Spleen (tissue), 11 donors: Measurements from ENCODE around the gene GUCA2B. TPM values are rescaled to one million over a fixed set of nuclear protein-coding genes. Genes with fewer than 3 reads are reported as not detected.

ENCODE experiments used
- DNase-seq: peaks from one replicate; pipeline ENCODE4 v3.0.0-alpha.2; 2020
- H3K27ac ChIP-seq, 8 donors: fragments of 200-600 bp; sonication (generic) in 7 of 8; 1 replicate in 4 of 8; 2 replicates in 4 of 8; pipeline versions ENCODE4 v1.5.0 to v1.8.0; 2016 to 2021; ENCODE audit warnings: inconsistent platforms in 4 of 8, mild to moderate bottlenecking in 4 of 8, moderate library complexity in 1 of 8
- H3K27me3 ChIP-seq, 7 donors: fragments of 200-600 bp; sonication (generic) in 6 of 7; replicated peaks in 1 of 7; 1 replicate in 4 of 7; 2 replicates in 3 of 7; pipeline versions ENCODE4 v1.5.0 to v1.8.0; 2016 to 2021; ENCODE audit warnings: inconsistent platforms in 3 of 7, mild to moderate bottlenecking in 1 of 7
- H3K36me3 ChIP-seq, 6 donors: fragments of 200-600 bp; sonication (generic) in 5 of 6; 1 replicate in 4 of 6; 2 replicates in 2 of 6; pipeline versions ENCODE4 v1.5.0 to v1.8.0; 2016 to 2021; ENCODE audit warnings: inconsistent platforms in 2 of 6
- H3K4me1 ChIP-seq, 6 donors: fragments of 200-600 bp; sonication (generic) in 5 of 6; 1 replicate in 3 of 6; 2 replicates in 3 of 6; pipeline versions ENCODE4 v1.5.0 to v1.8.0; 2016 to 2021; ENCODE audit warnings: inconsistent platforms in 3 of 6
- H3K4me3 ChIP-seq, 8 donors: fragments of 200-600 bp; sonication (generic) in 7 of 8; 1 replicate in 4 of 8; 2 replicates in 4 of 8; pipeline versions ENCODE4 v1.5.0 to v1.8.0; 2016 to 2021; ENCODE audit warnings: inconsistent platforms in 4 of 8, mild to moderate bottlenecking in 4 of 8, moderate library complexity in 2 of 8
- H3K9me3 ChIP-seq, 8 donors: fragments of 200-600 bp; sonication (generic) in 7 of 8; 1 replicate in 4 of 8; 2 replicates in 4 of 8; pipeline versions ENCODE4 v1.5.0 to v1.8.0; 2016 to 2021; ENCODE audit warnings: inconsistent platforms in 4 of 8
- POLR2A ChIP-seq, 3 donors: fragments of 450-650 bp; IDR thresholded peaks; one replicate each; pipeline ENCODE4 v1.5.1; 2017; ENCODE audit warnings: antibody characterized with exemption in 3 of 3, mild to moderate bottlenecking in 1 of 3
- POLR2AphosphoS5 ChIP-seq, 3 donors: sonication (generic); formaldehyde crosslinking; IDR thresholded peaks; one replicate each; pipeline ENCODE4 v1.5.1; 2017; ENCODE audit warnings: antibody characterized with exemption in 3 of 3
- WGBS, 5 donors: extraction: QIAGEN DNeasy Blood & Tissue Kit in 3 of 5; methylation state at CpG; one replicate each; pipeline versions ENCODE4 v1.1.5 to v1.1.7; 2013 to 2018; 5-methylcytosine and 5-hydroxymethylcytosine counted together
- intact Hi-C: fragments of 100-400 bp; cut with DNase I; formaldehyde crosslinking; loops from one replicate; pipeline ENCODE4 v1.15.0; 2023; ENCODE audit warnings: low total_unique reads
- polyA plus RNA-seq, 3 donors: library from polyadenylated mRNA; stranded (reverse); fragments of 200-250 nt; gene quantifications; one replicate each; pipeline ENCODE4 v1.2.1, GENCODE V29; 2013
- total RNA-seq, 7 donors: library from RNA; depleted of rRNA in 3 of 7; stranded (reverse); fragments of >200 nt in 3 of 7; fragmentation: NEBNext Ultra II Directional in 4 of 7; extraction: Animal tissue kit (Norgen Biotek cat#: 25700) in 4 of 7; gene quantifications; one replicate each; pipeline versions ENCODE4 v1.1.0 to v1.2.1, GENCODE V29; 2016 to 2021
- TF ChIP-seq, protein P1 (sequence below), 11 experiments: fragments of 200-600 bp in 7 of 11; fragments of 450-650 bp in 4 of 11; sonication (generic) in 4 of 11; IDR thresholded peaks in 8 of 11; conservative IDR thresholded peaks in 3 of 11; 1 replicate in 7 of 11; 2 replicates in 4 of 11; pipeline versions ENCODE4 v1.4.0 to v1.8.0; 2016 to 2021; ENCODE audit warnings: antibody characterized with exemption in 11 of 11, inconsistent platforms in 4 of 11, mild to moderate bottlenecking in 1 of 11
- donor health status: healthy with polysubstance abuse.
- donor health status: DM: no; HTN: no; CAD: no; lungs with moderate emphysema.
- donor health status: DM: no; HTN: no; CAD: no.
- donor health status: Bipolar disorder and iron deficiency.
- donor health status: healthy.
- donor health status: DM: no; HTN: no; CAD: no.
- donor health status: DM: yes; HTN: yes; CAD: no.

The GUCA2B gene
- total and polyA plus RNA-seq, 10 donors, result not detected

DNA sequence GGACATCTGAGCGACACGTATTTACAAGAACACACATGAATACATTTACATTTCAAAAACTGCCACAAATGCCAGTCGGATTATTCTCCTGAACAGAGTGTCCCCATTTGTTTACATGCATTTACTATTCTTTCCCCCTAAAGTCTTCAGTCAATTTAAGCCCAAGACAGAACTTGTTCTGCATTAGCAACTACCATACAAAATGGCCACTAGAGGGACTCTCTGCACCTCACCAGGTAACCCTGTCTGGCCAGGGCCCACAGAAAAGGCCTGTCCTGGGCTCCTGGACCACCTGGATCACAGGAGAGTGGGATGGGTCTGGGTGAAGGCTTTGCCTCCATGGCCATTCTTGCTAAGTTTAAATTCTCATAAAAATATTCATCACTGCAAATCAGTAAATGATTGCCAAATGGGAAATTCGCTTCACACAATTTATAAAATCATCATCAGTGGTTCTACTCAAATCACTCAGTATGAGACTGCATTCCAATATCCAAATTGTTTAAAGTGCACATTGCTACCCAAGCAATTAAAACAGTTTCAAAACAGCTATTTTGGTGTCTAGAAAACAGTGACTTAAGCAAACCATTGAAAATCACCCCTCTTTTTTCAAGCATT, 23.8 kb downstream of the GUCA2B start:
- DNase-seq, result no peak
- Histone ChIP-seq H3K36me3 (peaks cover 0 to 54% (median 14%) of the 10 kb centered on the region in 6 donors), H3K4me3 (no peak overlapping the region), H3K4me1 (peaks cover 9 to 31% (median 19%) of the 10 kb centered on the region in 6 donors), H3K9me3 (no peaks in the 10 kb centered on the region), H3K27ac (no peak overlapping the region), H3K27me3 (no peaks in the 10 kb centered on the region)
- TF ChIP-seq POLR2AphosphoS5 (IDR thresholded peaks at IDR 0.05) (no peak), POLR2A (IDR thresholded peaks at IDR 0.05) (no peak)
- TF ChIP-seq, protein P1, sequence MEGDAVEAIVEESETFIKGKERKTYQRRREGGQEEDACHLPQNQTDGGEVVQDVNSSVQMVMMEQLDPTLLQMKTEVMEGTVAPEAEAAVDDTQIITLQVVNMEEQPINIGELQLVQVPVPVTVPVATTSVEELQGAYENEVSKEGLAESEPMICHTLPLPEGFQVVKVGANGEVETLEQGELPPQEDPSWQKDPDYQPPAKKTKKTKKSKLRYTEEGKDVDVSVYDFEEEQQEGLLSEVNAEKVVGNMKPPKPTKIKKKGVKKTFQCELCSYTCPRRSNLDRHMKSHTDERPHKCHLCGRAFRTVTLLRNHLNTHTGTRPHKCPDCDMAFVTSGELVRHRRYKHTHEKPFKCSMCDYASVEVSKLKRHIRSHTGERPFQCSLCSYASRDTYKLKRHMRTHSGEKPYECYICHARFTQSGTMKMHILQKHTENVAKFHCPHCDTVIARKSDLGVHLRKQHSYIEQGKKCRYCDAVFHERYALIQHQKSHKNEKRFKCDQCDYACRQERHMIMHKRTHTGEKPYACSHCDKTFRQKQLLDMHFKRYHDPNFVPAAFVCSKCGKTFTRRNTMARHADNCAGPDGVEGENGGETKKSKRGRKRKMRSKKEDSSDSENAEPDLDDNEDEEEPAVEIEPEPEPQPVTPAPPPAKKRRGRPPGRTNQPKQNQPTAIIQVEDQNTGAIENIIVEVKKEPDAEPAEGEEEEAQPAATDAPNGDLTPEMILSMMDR (IDR thresholded peaks at IDR 0.05 in 8 of 11, conservative IDR thresholded peaks at IDR 0.05 in 3 of 11), result peak in 9 of 11 experiments; percentile 12 to 76 (median 60)
- WGBS, 5 donors, result 82 to 88% (median 83%) methylated on average over 4 of the region's 4 CpGs
- intact Hi-C loops, result loop anchor here (10.0 kb wide), 2 partner anchors 158 to 602 kb away; partner anchors contain the start of gene FOXJ3

DNA sequence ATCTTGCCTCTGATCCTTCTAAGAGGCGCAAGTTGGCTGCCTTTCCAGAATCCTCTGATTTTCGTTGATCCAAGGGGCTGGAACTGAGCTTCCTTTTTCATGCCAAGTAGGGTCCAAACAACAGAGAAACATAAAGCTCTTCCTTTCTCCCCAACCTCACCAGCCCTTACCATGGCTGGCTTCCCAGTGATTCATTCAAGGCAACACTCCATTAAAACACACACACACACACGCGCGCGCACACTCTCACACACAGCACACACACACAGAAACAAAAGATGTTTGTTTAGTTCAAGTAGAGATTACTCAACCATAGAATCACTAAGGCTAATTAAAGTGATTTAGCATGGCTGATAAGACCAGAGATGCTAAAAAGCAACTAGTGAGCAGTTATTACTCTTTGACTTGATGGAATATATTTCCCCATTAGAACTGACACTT, 24.4 kb downstream of the GUCA2B start:
- no peak for DNase-seq

DNA sequence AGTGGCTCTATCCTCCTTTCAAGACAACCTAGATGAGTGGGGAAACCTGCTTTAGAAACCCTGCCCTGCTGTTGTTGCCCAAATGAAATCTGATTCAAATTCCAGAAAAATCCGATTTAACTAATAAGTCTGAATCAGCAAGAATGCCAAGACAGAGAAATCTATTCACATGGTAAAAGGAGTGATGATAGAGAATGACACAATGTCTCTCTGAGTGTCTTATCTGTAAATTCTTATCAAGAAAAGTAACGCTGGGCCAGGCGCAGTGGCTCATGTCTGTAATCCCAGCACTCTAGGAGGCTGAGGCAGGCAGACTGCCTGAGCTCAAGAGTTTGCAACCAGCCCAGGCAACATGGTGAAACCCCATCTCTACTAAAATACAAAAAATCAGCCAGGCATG, 25.0 kb downstream of the GUCA2B start:
- no peak overlapping the region for H3K27ac ChIP-seq

More for the DNA sequence above, 24.4 kb downstream of the GUCA2B start:
- Histone ChIP-seq H3K27me3 (no peaks in the 10 kb centered on the region), H3K4me1 (peaks cover 9 to 29% (median 17%) of the 10 kb centered on the region in 6 donors), H3K27ac (no peak overlapping the region), H3K9me3 (no peaks in the 10 kb centered on the region), H3K36me3 (peaks cover 0 to 59% (median 14%) of the 10 kb centered on the region in 6 donors), H3K4me3 (no peak overlapping the region)
- intact Hi-C loops, result loop anchor here (10.0 kb wide), 2 partner anchors 157 to 603 kb away; partner anchors contain the start of gene FOXJ3
- WGBS, 5 donors, result 78 to 86% (median 85%) methylated on average over 6 of the region's 6 CpGs
- TF ChIP-seq POLR2A (IDR thresholded peaks at IDR 0.05), result no peak
- TF ChIP-seq, protein P1 (IDR thresholded peaks at IDR 0.05 in 8 of 11, conservative IDR thresholded peaks at IDR 0.05 in 3 of 11), result no peak

More for the DNA sequence above, 25.0 kb downstream of the GUCA2B start:
- 76 to 96% (median 92%) methylated on average over 3 of the region's 3 CpGs for whole genome bisulfite sequencing, 5 donors
- H3K27me3 ChIP-seq, result no peaks in the 10 kb centered on the region
- peaks cover 4 to 22% (median 10%) of the 10 kb centered on the region in 6 donors for H3K4me1 ChIP-seq
- TF ChIP-seq POLR2AphosphoS5 (IDR thresholded peaks at IDR 0.05), result no peak
- no peak for TF ChIP-seq POLR2A (IDR thresholded peaks at IDR 0.05)
- TF ChIP-seq, protein P1 (IDR thresholded peaks at IDR 0.05 in 8 of 11, conservative IDR thresholded peaks at IDR 0.05 in 3 of 11), result no peak
- H3K4me3 ChIP-seq, result no peak overlapping the region
- intact Hi-C loops, result loop anchor here (10.0 kb wide), 2 partner anchors 157 to 603 kb away; partner anchors contain the start of gene FOXJ3
- peaks cover 0 to 64% (median 14%) of the 10 kb centered on the region in 6 donors for H3K36me3 ChIP-seq
- DNase-seq, result no peak
- H3K9me3 ChIP-seq, result no peaks in the 10 kb centered on the region
